ENCODE measurements around the gene RIMS3.
"Not testable (repeated sequence)": the region's sequence is repeated elsewhere in the genome, so short reads cannot be mapped to it uniquely, and the experiment has no call there.

RIMS3 gene

GRCh38 chr1:40629546-40629945 is 35.9 kb downstream of the RIMS3 start:
- not testable (repeated sequence) for H3K9me3 ChIP-seq (ENCODE audit: control insufficient read depth in 2 of 2, low read length in 2 of 2); H3K4me3 ChIP-seq (ENCODE audit: low read length in 2 of 2); H3K27me3 ChIP-seq (ENCODE audit: control insufficient read depth in 1 of 2, insufficient read depth in 2 of 2, low read length in 2 of 2); H3K9ac ChIP-seq (ENCODE audit: low read length in 2 of 2); H3K27ac ChIP-seq (ENCODE audit: low read length); H3K36me3 ChIP-seq (ENCODE audit: control insufficient read depth in 2 of 2, insufficient read depth in 2 of 2, low read length in 2 of 2); H3K4me1 ChIP-seq (ENCODE audit: control insufficient read depth, insufficient read depth, low read length)

- Histone ChIP-seq H3K27ac (ENCODE audit: low read length) (no peak overlapping the region), H3K36me3 (ENCODE audit: control insufficient read depth in 2 of 2, insufficient read depth in 2 of 2, low read length in 2 of 2) (peaks cover 0 to 2% of the 10 kb centered on the region in 2 donors), H3K4me1 (ENCODE audit: control insufficient read depth, insufficient read depth, low read length) (peaks cover 8% of the 10 kb centered on the region), H3K27me3 (ENCODE audit: control insufficient read depth in 1 of 2, insufficient read depth in 2 of 2, low read length in 2 of 2) (no peaks in the 10 kb centered on the region), H3K9me3 (ENCODE audit: control insufficient read depth in 2 of 2, low read length in 2 of 2) (no peaks in the 10 kb centered on the region), H3K9ac (ENCODE audit: low read length in 2 of 2) (no peak overlapping the region), H3K4me3 (ENCODE audit: low read length in 2 of 2) (no peak overlapping the region)
Observed at GRCh38 chr1:40628903-40629292, 36.6 kb downstream of the RIMS3 start.

GRCh38 chr1:40627987-40628902 is 37.2 kb downstream of the RIMS3 start:
- H3K4me1 ChIP-seq (ENCODE audit: control insufficient read depth, insufficient read depth, low read length), result peaks cover 3% of the 10 kb centered on the region
- no peak overlapping the region for H3K4me3 ChIP-seq (ENCODE audit: low read length in 2 of 2)
- no peaks in the 10 kb centered on the region for H3K27me3 ChIP-seq (ENCODE audit: control insufficient read depth in 1 of 2, insufficient read depth in 2 of 2, low read length in 2 of 2)
- no peak overlapping the region for H3K27ac ChIP-seq (ENCODE audit: low read length)
- peaks cover 0 to 2% of the 10 kb centered on the region in 2 donors for H3K36me3 ChIP-seq (ENCODE audit: control insufficient read depth in 2 of 2, insufficient read depth in 2 of 2, low read length in 2 of 2)
- no peak overlapping the region for H3K9ac ChIP-seq (ENCODE audit: low read length in 2 of 2)
- no peaks in the 10 kb centered on the region for H3K9me3 ChIP-seq (ENCODE audit: control insufficient read depth in 2 of 2, low read length in 2 of 2)

- H3K4me1 ChIP-seq (ENCODE audit: control insufficient read depth, insufficient read depth, low read length), result peaks cover 3% of the 10 kb centered on the region
Observed at GRCh38 chr1:40626383-40626770, 39.1 kb downstream of the RIMS3 start.

GRCh38 chr1:40625476-40626382 is 39.8 kb downstream of the RIMS3 start:
- no peak overlapping the region for H3K27ac ChIP-seq (ENCODE audit: low read length)
- peaks cover 3% of the 10 kb centered on the region for H3K4me1 ChIP-seq (ENCODE audit: control insufficient read depth, insufficient read depth, low read length)
- no peak overlapping the region for H3K9ac ChIP-seq (ENCODE audit: low read length in 2 of 2)
- no peaks in the 10 kb centered on the region for H3K27me3 ChIP-seq (ENCODE audit: control insufficient read depth in 1 of 2, insufficient read depth in 2 of 2, low read length in 2 of 2)
- H3K36me3 ChIP-seq (ENCODE audit: control insufficient read depth in 2 of 2, insufficient read depth in 2 of 2, low read length in 2 of 2), result peaks cover 0 to 2% of the 10 kb centered on the region in 2 donors
- no peak overlapping the region for H3K4me3 ChIP-seq (ENCODE audit: low read length in 2 of 2)
- no peaks in the 10 kb centered on the region for H3K9me3 ChIP-seq (ENCODE audit: control insufficient read depth in 2 of 2, low read length in 2 of 2)

More at GRCh38 chr1:40626383-40626770, 39.1 kb downstream of the RIMS3 start:
- H3K4me3 ChIP-seq (ENCODE audit: low read length in 2 of 2), result no peak overlapping the region
- H3K27ac ChIP-seq (ENCODE audit: low read length), result no peak overlapping the region
- peaks cover 0 to 2% of the 10 kb centered on the region in 2 donors for H3K36me3 ChIP-seq (ENCODE audit: control insufficient read depth in 2 of 2, insufficient read depth in 2 of 2, low read length in 2 of 2)
- no peak overlapping the region for H3K9ac ChIP-seq (ENCODE audit: low read length in 2 of 2)
- no peaks in the 10 kb centered on the region for H3K27me3 ChIP-seq (ENCODE audit: control insufficient read depth in 1 of 2, insufficient read depth in 2 of 2, low read length in 2 of 2)
- H3K9me3 ChIP-seq (ENCODE audit: control insufficient read depth in 2 of 2, low read length in 2 of 2), result no peaks in the 10 kb centered on the region

GRCh38 chr1:40625076-40625475 is 40.4 kb downstream of the RIMS3 start:
- H3K27me3 ChIP-seq (ENCODE audit: control insufficient read depth in 1 of 2, insufficient read depth in 2 of 2, low read length in 2 of 2), result no peaks in the 10 kb centered on the region

GRCh38 chr1:40622936-40623629 is 42.4 kb downstream of the RIMS3 start:
- Histone ChIP-seq H3K27ac (ENCODE audit: low read length) (no peak overlapping the region), H3K27me3 (ENCODE audit: control insufficient read depth in 1 of 2, insufficient read depth in 2 of 2, low read length in 2 of 2) (no peaks in the 10 kb centered on the region)

More at GRCh38 chr1:40625076-40625475, 40.4 kb downstream of the RIMS3 start:
- Histone ChIP-seq H3K36me3 (ENCODE audit: control insufficient read depth in 2 of 2, insufficient read depth in 2 of 2, low read length in 2 of 2) (peaks cover 0 to 2% of the 10 kb centered on the region in 2 donors), H3K4me1 (ENCODE audit: control insufficient read depth, insufficient read depth, low read length) (peaks cover 3% of the 10 kb centered on the region), H3K4me3 (ENCODE audit: low read length in 2 of 2) (no peak overlapping the region), H3K27ac (ENCODE audit: low read length) (no peak overlapping the region), H3K9me3 (ENCODE audit: control insufficient read depth in 2 of 2, low read length in 2 of 2) (no peaks in the 10 kb centered on the region), H3K9ac (ENCODE audit: low read length in 2 of 2) (no peak overlapping the region)

GRCh38 chr1:40621821-40622450 is 43.5 kb downstream of the RIMS3 start:
- Histone ChIP-seq H3K27me3 (ENCODE audit: control insufficient read depth in 1 of 2, insufficient read depth in 2 of 2, low read length in 2 of 2) (no peaks in the 10 kb centered on the region), H3K4me1 (ENCODE audit: control insufficient read depth, insufficient read depth, low read length) (peaks cover 3% of the 10 kb centered on the region), H3K9me3 (ENCODE audit: control insufficient read depth in 2 of 2, low read length in 2 of 2) (no peaks in the 10 kb centered on the region), H3K9ac (ENCODE audit: low read length in 2 of 2) (no peak overlapping the region), H3K4me3 (ENCODE audit: low read length in 2 of 2) (no peak overlapping the region), H3K36me3 (ENCODE audit: control insufficient read depth in 2 of 2, insufficient read depth in 2 of 2, low read length in 2 of 2) (no peaks in the 10 kb centered on the region), H3K27ac (ENCODE audit: low read length) (no peak overlapping the region)

More at GRCh38 chr1:40622936-40623629, 42.4 kb downstream of the RIMS3 start:
- peaks cover 3% of the 10 kb centered on the region for H3K4me1 ChIP-seq (ENCODE audit: control insufficient read depth, insufficient read depth, low read length)
- no peak overlapping the region for H3K9ac ChIP-seq (ENCODE audit: low read length in 2 of 2)
- H3K9me3 ChIP-seq (ENCODE audit: control insufficient read depth in 2 of 2, low read length in 2 of 2), result no peaks in the 10 kb centered on the region
- H3K4me3 ChIP-seq (ENCODE audit: low read length in 2 of 2), result no peak overlapping the region
- no peaks in the 10 kb centered on the region for H3K36me3 ChIP-seq (ENCODE audit: control insufficient read depth in 2 of 2, insufficient read depth in 2 of 2, low read length in 2 of 2)

GRCh38 chr1:40620586-40621210 is 44.8 kb downstream of the RIMS3 start:
- Histone ChIP-seq H3K36me3 (ENCODE audit: control insufficient read depth in 2 of 2, insufficient read depth in 2 of 2, low read length in 2 of 2) (no peaks in the 10 kb centered on the region), H3K27me3 (ENCODE audit: control insufficient read depth in 1 of 2, insufficient read depth in 2 of 2, low read length in 2 of 2) (no peaks in the 10 kb centered on the region), H3K9ac (ENCODE audit: low read length in 2 of 2) (no peak overlapping the region), H3K4me1 (ENCODE audit: control insufficient read depth, insufficient read depth, low read length) (peaks cover 3% of the 10 kb centered on the region), H3K27ac (ENCODE audit: low read length) (no peak overlapping the region), H3K9me3 (ENCODE audit: control insufficient read depth in 2 of 2, low read length in 2 of 2) (no peaks in the 10 kb centered on the region), H3K4me3 (ENCODE audit: low read length in 2 of 2) (no peak overlapping the region)
